ENCODE results near the gene EFCAB14.

GRCh38 chr1:46725736-46726108 is 6.8 kb upstream of the EFCAB14 start:
- TF ChIP-seq CTCF (IDR thresholded peaks at IDR 0.05; ENCODE audit: insufficient read depth, low read depth, low read length) (no peak), EZH2 (IDR thresholded peaks at IDR 0.05; ENCODE audit: insufficient read depth, low read length) (no peak)
